Measurements from ENCODE around the gene PCNT.

Gene PCNT

GRCh38 chr21:46465651-46466050 is 141.7 kb downstream of the PCNT start:
- no peaks in the 10 kb centered on the region for H3K9me3 Mint-ChIP-seq
- no peak for TF ChIP-seq CTCF (IDR thresholded peaks at IDR 0.05; ENCODE audit: unreplicated experiment in 3 of 3)
- no peak overlapping the region for H3K4me3 Mint-ChIP-seq
- H3K27ac Mint-ChIP-seq = no peak overlapping the region
- no peaks in the 10 kb centered on the region for H3K4me1 Mint-ChIP-seq
- H3K27me3 Mint-ChIP-seq (ENCODE audit: low read depth) = peaks cover 3% of the 10 kb centered on the region
- H3K36me3 Mint-ChIP-seq (ENCODE audit: low read depth) = peaks cover 18% of the 10 kb centered on the region

GRCh38 chr21:46468108-46468774 is 144.3 kb downstream of the PCNT start:
- no peaks in the 10 kb centered on the region for H3K9me3 Mint-ChIP-seq
- no peaks in the 10 kb centered on the region for H3K4me1 Mint-ChIP-seq
- no peak for TF ChIP-seq CTCF (IDR thresholded peaks at IDR 0.05; ENCODE audit: unreplicated experiment in 3 of 3)
- H3K27me3 Mint-ChIP-seq (ENCODE audit: low read depth) = peaks cover 3% of the 10 kb centered on the region
- H3K4me3 Mint-ChIP-seq = no peak overlapping the region
- H3K27ac Mint-ChIP-seq = no peak overlapping the region
- peaks cover 18% of the 10 kb centered on the region for H3K36me3 Mint-ChIP-seq (ENCODE audit: low read depth)

- no peak overlapping the region for H3K4me3 Mint-ChIP-seq
- peaks cover 20% of the 10 kb centered on the region for H3K36me3 Mint-ChIP-seq (ENCODE audit: low read depth)
- TF ChIP-seq CTCF (IDR thresholded peaks at IDR 0.05; ENCODE audit: unreplicated experiment in 3 of 3) = no peak
- no peaks in the 10 kb centered on the region for H3K4me1 Mint-ChIP-seq
- no peaks in the 10 kb centered on the region for H3K9me3 Mint-ChIP-seq
- H3K27me3 Mint-ChIP-seq (ENCODE audit: low read depth) = peaks cover 3% of the 10 kb centered on the region
- H3K27ac Mint-ChIP-seq = no peak overlapping the region
Observed at GRCh38 chr21:46469275-46469674, 145.3 kb downstream of the PCNT start.

- no peak for TF ChIP-seq CTCF (IDR thresholded peaks at IDR 0.05; ENCODE audit: unreplicated experiment in 3 of 3)
Observed at GRCh38 chr21:46471514-46471913, 147.6 kb downstream of the PCNT start.

GRCh38 chr21:46472246-46472645 is 148.3 kb downstream of the PCNT start:
- Mint-ChIP-seq H3K4me1 (no peaks in the 10 kb centered on the region), H3K4me3 (no peak overlapping the region), H3K27me3 (ENCODE audit: low read depth) (peaks cover 3% of the 10 kb centered on the region), H3K9me3 (no peaks in the 10 kb centered on the region), H3K36me3 (ENCODE audit: low read depth) (peaks cover 21% of the 10 kb centered on the region), H3K27ac (no peak overlapping the region)
- no peak for TF ChIP-seq CTCF (IDR thresholded peaks at IDR 0.05; ENCODE audit: unreplicated experiment in 3 of 3)

More at GRCh38 chr21:46471514-46471913, 147.6 kb downstream of the PCNT start:
- no peaks in the 10 kb centered on the region for H3K4me1 Mint-ChIP-seq
- H3K27me3 Mint-ChIP-seq (ENCODE audit: low read depth) = peaks cover 3% of the 10 kb centered on the region
- no peak overlapping the region for H3K4me3 Mint-ChIP-seq
- peaks cover 16% of the 10 kb centered on the region for H3K36me3 Mint-ChIP-seq (ENCODE audit: low read depth)
- H3K9me3 Mint-ChIP-seq = no peaks in the 10 kb centered on the region
- no peak overlapping the region for H3K27ac Mint-ChIP-seq

GRCh38 chr21:46474382-46474781 is 150.4 kb downstream of the PCNT start:
- H3K36me3 Mint-ChIP-seq (ENCODE audit: low read depth) = peaks cover 34% of the 10 kb centered on the region
- H3K27ac Mint-ChIP-seq = no peak overlapping the region
- H3K27me3 Mint-ChIP-seq (ENCODE audit: low read depth) = no peaks in the 10 kb centered on the region
- TF ChIP-seq CTCF (IDR thresholded peaks at IDR 0.05; ENCODE audit: unreplicated experiment in 3 of 3) = no peak
- H3K9me3 Mint-ChIP-seq = no peaks in the 10 kb centered on the region
- no peaks in the 10 kb centered on the region for H3K4me1 Mint-ChIP-seq
- no peak overlapping the region for H3K4me3 Mint-ChIP-seq
